Osteoblast (primary cell): ENCODE data around the gene SLAMF6. TPM values are rescaled to one million over a fixed set of nuclear protein-coding genes. Genes with fewer than 3 reads are reported as not detected.
"Not testable (repeated sequence)": the region's sequence is repeated elsewhere in the genome, so short reads cannot be mapped to it uniquely, and the experiment has no call there.

Experiments used
- DNase-seq: peaks from one replicate; pipeline ENCODE4 v3.0.0; 2011; ENCODE audit warnings: low spot score, mixed read lengths; ENCODE audit not compliant: insufficient read length; ENCODE audit errors: missing footprints
- H2AFZ ChIP-seq: 2 replicates; pipeline ENCODE4 v1.6.0; 2011; ENCODE audit warnings: mild to moderate bottlenecking, low read length
- H3K27ac ChIP-seq: 2 replicates; pipeline ENCODE4 v1.5.1; 2011; ENCODE audit warnings: mild to moderate bottlenecking, low read depth, low read length, moderate library complexity
- H3K27me3 ChIP-seq: 2 replicates; pipeline ENCODE4 v1.6.0; 2012; ENCODE audit warnings: mild to moderate bottlenecking, control low read depth, inconsistent platforms, low read length, moderate library complexity; ENCODE audit not compliant: insufficient read depth
- H3K36me3 ChIP-seq: 2 replicates; pipeline ENCODE4 v1.5.1; 2011; ENCODE audit warnings: mild to moderate bottlenecking, low read length, control low read depth, moderate library complexity; ENCODE audit not compliant: insufficient read depth
- H3K4me1 ChIP-seq: 2 replicates; pipeline ENCODE4 v1.5.1; 2011; ENCODE audit warnings: mild to moderate bottlenecking, low read length, control low read depth, moderate library complexity; ENCODE audit not compliant: insufficient read depth
- H3K4me2 ChIP-seq: 2 replicates; pipeline ENCODE4 v1.6.0; 2011; ENCODE audit warnings: mild to moderate bottlenecking, low read length; ENCODE audit not compliant: insufficient read depth
- H3K4me3 ChIP-seq: fragments of 200-600 bp; sonication (generic); 3 replicates; pipeline ENCODE4 v1.5.1; 2012; ENCODE audit warnings: mild to moderate bottlenecking, low read length, inconsistent platforms; ENCODE audit not compliant: insufficient read depth
- H3K79me2 ChIP-seq: 2 replicates; pipeline ENCODE4 v1.6.0; 2012; ENCODE audit warnings: mild to moderate bottlenecking, low read length, control low read depth, inconsistent platforms; ENCODE audit not compliant: insufficient read depth
- H3K9me3 ChIP-seq: 2 replicates; pipeline ENCODE4 v1.5.1; 2011; ENCODE audit warnings: low read depth, low read length, control low read depth
- H4K20me1 ChIP-seq: 2 replicates; pipeline ENCODE4 v1.6.0; 2012; ENCODE audit warnings: mild to moderate bottlenecking, low read length, control low read depth; ENCODE audit not compliant: insufficient read depth
- CTCF ChIP-seq: IDR thresholded peaks from 2 replicates; pipeline ENCODE4 v1.5.1; 2011; ENCODE audit warnings: mild to moderate bottlenecking, low read depth, low read length, moderate library complexity; ENCODE audit errors: extremely low read depth
- total RNA-seq: library from RNA; depleted of rRNA; stranded (reverse); fragments of >200 nt; gene quantifications from 2 replicates; pipeline ENCODE4 v1.2.3, GENCODE V29; 2012

SLAMF6 gene
- total RNA-seq, 1 donor, result not detected

GRCh38 chr1:160560045-160560705 lies 37.1 kb upstream of the SLAMF6 start:
- no peaks in the 10 kb centered on the region for H4K20me1 ChIP-seq
- DNase-seq, result no peak
- no peak overlapping the region for H3K27ac ChIP-seq
- no peaks in the 10 kb centered on the region for H3K9me3 ChIP-seq
- H3K4me2 ChIP-seq, result no peak overlapping the region
- no peak for TF ChIP-seq CTCF
- no peaks in the 10 kb centered on the region for H3K79me2 ChIP-seq
- no peak overlapping the region for H2AFZ ChIP-seq
- H3K36me3 ChIP-seq, result no peaks in the 10 kb centered on the region
- H3K27me3 ChIP-seq, result no peaks in the 10 kb centered on the region
- H3K4me1 ChIP-seq, result no peaks in the 10 kb centered on the region
- no peak overlapping the region for H3K4me3 ChIP-seq

GRCh38 chr1:160559437-160559836 lies 36.4 kb upstream of the SLAMF6 start:
- H3K4me2 ChIP-seq, DNase-seq, H3K36me3 ChIP-seq, H3K27me3 ChIP-seq, H3K9me3 ChIP-seq, H3K4me3 ChIP-seq, H3K4me1 ChIP-seq, H3K27ac ChIP-seq, H4K20me1 ChIP-seq, H3K79me2 ChIP-seq, H2AFZ ChIP-seq: not testable (repeated sequence)

- H2AFZ ChIP-seq, result no peak overlapping the region
- TF ChIP-seq CTCF, result no peak
- no peaks in the 10 kb centered on the region for H3K79me2 ChIP-seq
- no peaks in the 10 kb centered on the region for H3K4me1 ChIP-seq
- H4K20me1 ChIP-seq, result no peaks in the 10 kb centered on the region
- H3K4me3 ChIP-seq, result no peak overlapping the region
- H3K9me3 ChIP-seq, result no peaks in the 10 kb centered on the region
- no peak overlapping the region for H3K4me2 ChIP-seq
- H3K27me3 ChIP-seq, result no peaks in the 10 kb centered on the region
- no peak for DNase-seq
- no peaks in the 10 kb centered on the region for H3K36me3 ChIP-seq
- H3K27ac ChIP-seq, result no peak overlapping the region
Measured at GRCh38 chr1:160558660-160559380, 35.8 kb upstream of the SLAMF6 start.

GRCh38 chr1:160553778-160554177 lies 30.7 kb upstream of the SLAMF6 start:
- Histone ChIP-seq H3K79me2 (no peaks in the 10 kb centered on the region), H2AFZ (no peak overlapping the region), H3K4me1 (no peaks in the 10 kb centered on the region), H3K27me3 (no peaks in the 10 kb centered on the region), H3K9me3 (no peaks in the 10 kb centered on the region), H3K36me3 (no peaks in the 10 kb centered on the region), H3K27ac (no peak overlapping the region), H3K4me3 (no peak overlapping the region), H3K4me2 (no peak overlapping the region), H4K20me1 (no peaks in the 10 kb centered on the region)
- no peak for DNase-seq
- TF ChIP-seq CTCF, result no peak
